Fibroblast of peridontal ligament (primary cell): ENCODE measurements around the gene GPR63.

Experiments
- DNase-seq: peaks from one replicate; pipeline ENCODE4 v3.0.0-alpha.2; 2010; ENCODE audit errors: extremely low read depth

Gene GPR63

GRCh38 chr6:96823743-96824142, 13.5 kb downstream of the GPR63 start:
- no peak for DNase-seq

DNA sequence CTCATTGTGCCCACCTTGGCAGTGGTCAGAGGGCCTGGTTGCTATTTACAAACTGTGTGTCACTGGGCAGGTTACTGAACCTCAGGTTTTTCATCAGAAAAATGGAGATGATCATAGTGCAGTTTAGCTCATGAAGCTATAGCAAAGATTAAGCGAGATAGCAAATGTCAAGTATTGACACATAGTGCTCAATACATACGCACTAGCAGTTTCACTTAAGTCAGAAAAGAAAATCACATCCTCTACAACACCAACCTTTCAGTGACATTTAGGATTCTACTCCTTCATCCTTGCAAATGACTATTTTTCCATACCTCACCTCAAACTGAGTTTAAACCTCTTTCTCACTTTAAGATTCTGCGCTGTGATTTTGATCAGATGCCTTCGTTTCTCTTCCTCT, 16.2 kb downstream of the GPR63 start:
- DNase-seq = no peak

GRCh38 chr6:96816301-96816817, 20.9 kb downstream of the GPR63 start:
- peak; percentile 18 for DNase-seq

- DNase-seq = no peak
Measured at GRCh38 chr6:96814625-96815024, 22.7 kb downstream of the GPR63 start.

DNA sequence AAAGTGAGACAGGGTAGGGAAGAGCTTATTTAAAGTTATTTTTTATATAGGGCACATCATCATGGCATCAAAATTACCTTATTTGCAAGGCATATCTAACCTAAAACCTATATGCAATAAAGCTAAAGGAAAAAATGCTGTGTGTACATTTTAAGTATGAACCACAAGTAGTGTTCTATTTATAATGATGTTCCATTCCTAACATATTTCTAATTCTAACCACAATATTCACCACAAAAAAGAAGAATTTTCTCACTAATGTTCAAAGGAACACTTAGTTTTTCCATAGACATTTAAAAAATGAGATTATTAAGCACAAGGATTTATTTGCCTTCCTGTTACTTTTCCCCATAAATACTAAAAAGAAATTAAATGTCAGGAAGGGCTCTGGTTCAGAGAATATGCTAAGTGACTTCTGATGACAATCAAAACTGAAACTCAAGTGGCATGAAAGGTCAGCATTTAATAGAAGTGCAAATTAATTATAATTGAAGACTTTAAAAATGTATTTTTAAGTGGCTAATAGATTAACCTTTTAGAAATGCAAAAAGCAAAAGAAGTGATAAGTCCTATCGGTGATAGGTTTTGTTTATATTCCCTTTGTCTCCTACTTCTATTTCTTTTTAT, 25.1 kb downstream of the GPR63 start:
- DNase-seq = peak; percentile 4

GRCh38 chr6:96811670-96812069, 25.6 kb downstream of the GPR63 start:
- no peak for DNase-seq

GRCh38 chr6:96811136-96811535, 26.1 kb downstream of the GPR63 start:
- DNase-seq = no peak

DNA sequence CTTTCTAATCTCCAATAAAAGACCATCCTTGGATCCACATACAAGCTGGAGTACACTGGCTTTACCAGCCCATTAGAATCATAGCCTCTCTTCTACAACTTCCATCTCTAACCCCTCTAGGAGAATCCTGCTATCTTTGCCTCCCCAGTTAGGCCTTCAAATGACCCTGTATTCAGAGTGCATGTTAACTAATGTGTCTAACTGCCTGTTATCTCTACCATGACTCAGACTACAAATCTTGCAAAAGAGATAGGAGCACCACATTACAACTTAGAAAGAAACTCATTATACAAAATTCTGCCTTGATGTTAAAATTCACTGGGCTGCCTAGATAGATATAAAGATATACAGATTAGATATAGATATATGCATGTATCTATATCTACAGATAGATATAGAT, 28.2 kb downstream of the GPR63 start:
- DNase-seq = no peak

GRCh38 chr6:96803106-96803481, 34.2 kb downstream of the GPR63 start:
- no peak for DNase-seq

DNA sequence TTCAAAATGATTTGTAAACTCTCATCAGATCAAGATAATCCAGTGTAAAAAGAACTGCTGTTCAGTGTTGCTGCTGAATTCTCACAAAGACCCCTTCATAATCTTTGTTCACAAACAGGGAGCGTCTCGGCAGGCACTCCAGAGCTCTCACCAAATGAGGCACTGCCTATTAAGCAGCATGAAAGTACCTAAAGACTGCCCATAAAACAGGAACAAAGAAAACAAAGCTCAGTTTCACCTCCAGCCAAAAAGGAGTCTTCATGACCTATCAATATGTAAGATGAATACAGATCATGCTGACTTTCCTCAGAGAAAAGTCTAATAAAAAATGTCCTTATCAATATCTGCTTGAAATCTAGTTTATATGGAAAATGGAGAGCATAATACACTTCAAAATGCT, 41.8 kb downstream of the GPR63 start:
- DNase-seq = no peak

- DNase-seq = no peak
Measured at GRCh38 chr6:96794980-96795379, 42.3 kb downstream of the GPR63 start.

GRCh38 chr6:96792561-96793190, 44.6 kb downstream of the GPR63 start:
- DNase-seq = no peak

- no peak for DNase-seq
Measured at GRCh38 chr6:96789871-96790270, 47.4 kb downstream of the GPR63 start.

DNA sequence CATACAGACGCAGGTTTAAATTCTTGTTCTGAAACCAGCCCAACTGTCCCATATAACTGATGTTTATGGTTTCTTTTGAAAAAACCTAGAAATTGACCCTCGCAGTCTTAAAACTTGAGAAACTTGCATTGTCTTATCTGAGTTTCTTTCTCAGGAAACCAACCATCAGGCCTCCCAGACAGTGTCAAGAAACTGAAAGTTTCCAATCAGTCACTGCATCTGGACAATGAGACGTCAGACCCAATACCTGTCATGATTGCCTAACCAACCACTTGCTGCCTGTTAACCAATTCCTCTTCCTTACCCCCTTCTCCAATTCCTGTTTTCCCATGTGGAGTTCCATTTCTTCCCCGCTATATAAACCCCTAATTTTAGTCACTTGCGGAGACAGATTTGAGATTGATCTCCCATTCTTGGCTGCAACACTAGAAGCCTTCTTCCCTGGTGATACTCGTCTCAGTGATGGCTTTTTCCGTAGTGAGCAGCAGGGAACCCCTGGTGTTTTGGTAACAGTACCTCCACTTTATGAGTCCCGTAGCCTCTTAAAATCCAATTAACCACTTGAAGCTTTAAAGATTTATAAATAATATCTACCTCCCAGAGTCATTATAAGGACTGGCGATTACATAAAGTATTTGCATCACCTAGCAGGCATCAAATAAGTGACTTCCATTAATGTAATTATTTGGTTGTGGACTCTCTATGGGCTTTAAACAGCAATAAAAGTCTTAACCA, 49.3 kb downstream of the GPR63 start:
- DNase-seq = no peak

GRCh38 chr6:96786336-96786735, 50.9 kb downstream of the GPR63 start:
- no peak for DNase-seq

DNA sequence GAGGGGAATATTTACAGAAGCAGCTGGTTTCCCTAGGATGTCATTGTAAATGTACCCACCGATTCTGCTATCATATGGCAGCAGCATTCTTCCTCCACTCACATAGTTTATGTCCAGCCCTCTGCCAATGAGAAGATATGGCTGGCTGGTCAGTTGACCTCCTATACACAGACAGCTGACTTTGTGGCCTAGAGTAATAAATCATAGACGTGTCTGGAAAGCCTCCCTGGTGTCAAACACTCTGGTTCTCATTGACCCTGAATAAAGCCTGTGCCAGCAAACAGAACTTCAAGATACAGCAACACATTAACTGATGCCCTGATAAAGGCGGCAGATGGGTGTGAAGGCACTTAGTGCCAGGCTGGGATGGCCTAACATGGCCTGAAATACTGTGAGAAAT, 52.6 kb downstream of the GPR63 start:
- DNase-seq = no peak

- no peak for DNase-seq
Measured at GRCh38 chr6:96783307-96783706, 54.0 kb downstream of the GPR63 start.

DNA sequence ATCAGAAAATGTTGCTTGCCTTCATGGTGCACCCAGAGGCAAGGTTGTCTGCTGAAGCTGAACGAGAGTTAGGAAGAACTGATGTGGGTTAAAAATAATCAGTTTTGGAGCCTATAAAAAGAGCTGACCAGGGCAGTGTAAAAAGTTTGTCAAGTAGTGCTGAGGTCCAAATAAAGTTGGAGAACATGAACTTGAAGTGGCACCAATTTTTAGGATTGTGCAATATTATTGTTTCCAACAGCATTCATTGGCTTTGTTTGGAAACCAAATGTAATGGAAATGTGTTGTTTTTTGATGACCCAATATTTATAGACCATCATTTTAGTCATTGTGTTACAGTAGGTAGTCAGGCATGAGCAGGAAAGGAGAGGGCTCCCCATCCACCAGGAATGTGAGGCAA, 55.7 kb downstream of the GPR63 start:
- DNase-seq = no peak

- DNase-seq = no peak
Measured at GRCh38 chr6:96777113-96777512, 60.2 kb downstream of the GPR63 start.

GRCh38 chr6:96775727-96776400, 61.4 kb downstream of the GPR63 start:
- DNase-seq = no peak

DNA sequence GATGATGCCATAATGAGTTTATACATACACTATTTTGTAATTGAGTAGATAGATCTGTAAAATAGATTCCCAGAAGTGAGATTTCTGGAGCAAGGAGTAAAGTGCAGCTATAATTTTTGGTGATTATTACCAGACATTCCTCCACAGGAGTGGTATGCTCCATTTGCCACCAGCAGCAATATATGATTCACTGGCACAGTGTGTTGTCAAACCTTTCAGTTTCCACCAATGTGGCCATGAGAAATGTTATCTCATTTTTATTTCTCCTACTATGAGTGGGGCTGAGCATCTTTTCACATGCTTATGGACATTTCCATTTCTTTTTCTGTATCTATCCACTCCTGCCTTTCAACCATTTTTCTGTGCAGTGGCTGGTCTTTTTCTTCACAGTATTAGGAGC, 70.5 kb downstream of the GPR63 start:
- no peak for DNase-seq

GRCh38 chr6:96762599-96762998, 74.7 kb downstream of the GPR63 start:
- DNase-seq = no peak

DNA sequence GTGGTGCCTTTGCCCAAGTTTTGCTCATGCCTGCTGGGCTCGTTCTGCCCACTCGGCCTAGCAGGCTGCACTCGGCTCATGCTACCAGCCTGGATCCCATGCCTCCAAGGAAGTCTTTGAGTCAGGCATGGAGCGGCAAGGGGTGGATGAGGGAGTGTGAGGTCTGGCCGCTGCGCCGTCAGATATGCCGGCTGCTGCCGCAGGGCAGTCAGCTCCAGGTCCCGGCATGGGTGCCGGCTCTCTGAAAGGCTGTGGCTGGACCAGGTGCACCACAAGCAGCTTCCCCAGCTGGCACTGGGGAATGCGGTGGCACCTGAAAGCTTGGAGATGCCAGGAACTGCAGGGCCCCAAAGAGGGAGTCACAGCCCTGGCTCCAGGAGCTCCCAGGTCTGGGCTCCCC, 75.5 kb downstream of the GPR63 start:
- no peak for DNase-seq
